ENCODE data around the gene DIPK1B.

DIPK1B gene

DNA sequence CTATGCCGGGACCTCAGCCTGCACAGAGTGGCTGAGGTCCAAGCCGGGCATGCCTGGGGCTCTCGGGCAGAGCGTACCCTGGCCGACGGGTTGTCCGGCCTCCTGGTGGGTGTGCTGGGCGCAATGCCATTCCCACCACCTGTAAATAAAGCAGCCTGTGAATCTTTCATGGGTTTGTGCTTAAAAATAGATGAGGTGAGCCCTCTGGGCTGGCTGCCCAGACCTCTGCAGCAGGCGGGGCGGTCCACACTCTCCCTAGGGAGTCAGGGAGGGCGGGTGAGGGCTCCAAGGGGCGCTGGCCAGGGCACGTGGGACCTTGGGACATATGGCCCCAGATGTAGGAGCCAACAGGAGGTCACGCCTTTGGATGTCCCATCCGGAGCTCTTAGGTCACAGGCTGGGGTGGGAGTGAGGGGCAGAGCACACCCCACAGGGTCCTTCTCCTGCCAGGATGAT, 21.5 kb upstream of the DIPK1B start:
- no peak overlapping the region for H3K4me3 ChIP-seq (ENCODE audit: low read depth in 1 of 2, low read length in 2 of 2)
- H3K4me1 ChIP-seq (ENCODE audit: insufficient read depth, low read length) = peaks cover 31% of the 10 kb centered on the region
- H3K36me3 ChIP-seq (ENCODE audit: insufficient read depth, low read length) = no peaks in the 10 kb centered on the region
- H3K9ac ChIP-seq (ENCODE audit: low read length) = no peak overlapping the region
- H3K9me3 ChIP-seq (ENCODE audit: low read length) = no peaks in the 10 kb centered on the region
- H3K27ac ChIP-seq (ENCODE audit: low read depth, low read length) = no peak overlapping the region
- no peaks in the 10 kb centered on the region for H3K27me3 ChIP-seq (ENCODE audit: control insufficient read depth in 1 of 2, insufficient read depth in 2 of 2, low read length in 2 of 2)

DNA sequence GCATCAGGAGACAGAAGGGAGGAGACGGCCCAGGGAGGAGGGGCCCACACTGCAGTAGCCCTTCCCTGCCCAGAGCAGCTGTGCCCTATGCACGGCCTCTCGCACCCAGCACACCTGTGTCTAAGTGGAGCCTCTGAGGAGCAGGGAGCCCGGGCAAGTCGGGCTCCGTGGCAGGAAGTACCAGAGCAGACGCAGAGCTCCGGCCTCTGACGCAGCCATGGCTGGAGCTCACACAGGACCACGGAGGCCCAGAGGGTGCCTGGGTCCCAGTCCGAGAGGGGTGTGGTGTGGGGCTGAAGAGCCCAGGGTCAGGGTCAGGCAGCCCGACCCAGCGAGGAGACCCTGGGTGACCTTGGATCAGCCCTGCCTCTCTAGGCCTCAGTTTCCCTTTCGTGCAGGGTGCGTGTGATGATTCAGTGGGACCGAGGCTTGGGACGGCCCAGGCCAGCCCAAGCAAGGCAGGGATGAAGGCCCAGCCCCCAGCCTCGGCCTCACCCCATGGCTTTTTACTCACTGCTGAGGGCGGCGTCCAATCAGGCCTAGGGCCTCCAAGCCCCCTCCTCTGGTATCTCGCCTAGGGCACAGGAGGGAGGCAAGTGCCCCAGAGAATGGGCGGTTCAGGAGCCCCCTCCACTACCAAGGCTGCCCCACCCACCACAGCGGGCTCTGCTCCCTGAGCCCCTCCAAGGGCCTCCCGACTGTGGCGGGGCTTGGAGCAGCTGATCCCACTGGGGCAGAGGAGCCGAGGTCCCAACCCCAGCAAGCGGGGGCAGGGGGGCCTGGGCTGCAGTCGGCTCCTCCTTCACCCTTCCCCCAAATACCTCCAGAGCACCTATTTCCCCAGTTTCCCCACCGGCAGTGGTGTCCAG, 20.8 kb upstream of the DIPK1B start:
- no peaks in the 10 kb centered on the region for H3K27me3 ChIP-seq (ENCODE audit: control insufficient read depth in 1 of 2, insufficient read depth in 2 of 2, low read length in 2 of 2)
- H3K36me3 ChIP-seq (ENCODE audit: insufficient read depth, low read length) = no peaks in the 10 kb centered on the region
- H3K27ac ChIP-seq (ENCODE audit: low read depth, low read length) = no peak overlapping the region
- H3K4me1 ChIP-seq (ENCODE audit: insufficient read depth, low read length) = peaks cover 25% of the 10 kb centered on the region
- H3K9me3 ChIP-seq (ENCODE audit: low read length) = no peaks in the 10 kb centered on the region
- H3K4me3 ChIP-seq (ENCODE audit: low read depth in 1 of 2, low read length in 2 of 2) = no peak overlapping the region
- H3K9ac ChIP-seq (ENCODE audit: low read length) = no peak overlapping the region

DNA sequence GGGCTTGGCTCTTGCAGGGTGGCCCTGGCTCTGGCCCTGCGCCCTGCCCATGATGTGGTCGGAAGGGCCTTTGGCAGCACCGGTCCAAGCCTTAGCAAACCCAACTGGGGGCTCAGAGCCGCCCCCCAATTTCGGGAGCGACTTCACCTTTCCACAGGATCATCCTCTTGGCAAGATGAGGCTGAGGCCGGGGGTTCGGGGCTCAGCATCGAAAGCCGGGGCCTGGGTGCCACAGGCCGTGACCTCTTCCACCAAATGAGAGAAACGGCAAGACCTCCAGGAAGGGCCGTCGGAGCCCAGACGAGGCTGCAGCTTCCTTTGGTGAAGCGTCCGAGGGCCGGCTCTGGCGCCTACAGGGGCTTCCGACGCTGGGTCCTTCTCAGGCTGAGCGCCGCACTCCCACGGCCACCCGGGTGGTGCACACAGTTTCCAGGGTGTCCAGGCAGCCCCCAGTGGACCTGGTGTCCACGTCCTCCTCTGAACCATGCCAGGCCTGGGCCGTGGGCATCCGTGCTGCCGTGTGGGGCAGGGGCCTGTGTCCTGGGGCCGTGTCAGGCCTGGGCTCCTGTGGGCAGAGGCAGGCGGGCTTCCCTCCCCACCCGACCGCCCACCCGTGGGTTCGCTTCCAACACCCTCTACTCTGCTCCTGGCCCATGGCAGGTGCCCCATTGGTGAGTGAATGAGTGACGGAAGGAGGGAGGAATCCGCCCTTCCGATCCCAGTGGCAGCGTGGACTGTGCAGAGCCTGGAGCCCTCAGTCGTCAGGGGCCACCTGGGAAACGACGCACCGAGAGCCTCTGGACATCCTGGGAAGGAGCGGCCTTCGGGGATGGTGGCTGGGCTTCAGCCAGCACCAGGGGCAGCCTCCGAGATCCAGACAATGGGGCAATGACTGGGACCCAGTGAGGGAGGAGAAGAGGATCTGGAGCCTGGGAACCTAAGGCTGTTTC, 19.9 kb upstream of the DIPK1B start:
- no peak overlapping the region for H3K27ac ChIP-seq (ENCODE audit: low read depth, low read length)
- H3K4me3 ChIP-seq (ENCODE audit: low read depth in 1 of 2, low read length in 2 of 2) = no peak overlapping the region
- no peak overlapping the region for H3K9ac ChIP-seq (ENCODE audit: low read length)
- no peaks in the 10 kb centered on the region for H3K27me3 ChIP-seq (ENCODE audit: control insufficient read depth in 1 of 2, insufficient read depth in 2 of 2, low read length in 2 of 2)
- peaks cover 25% of the 10 kb centered on the region for H3K4me1 ChIP-seq (ENCODE audit: insufficient read depth, low read length)
- no peaks in the 10 kb centered on the region for H3K9me3 ChIP-seq (ENCODE audit: low read length)
- no peaks in the 10 kb centered on the region for H3K36me3 ChIP-seq (ENCODE audit: insufficient read depth, low read length)

DNA sequence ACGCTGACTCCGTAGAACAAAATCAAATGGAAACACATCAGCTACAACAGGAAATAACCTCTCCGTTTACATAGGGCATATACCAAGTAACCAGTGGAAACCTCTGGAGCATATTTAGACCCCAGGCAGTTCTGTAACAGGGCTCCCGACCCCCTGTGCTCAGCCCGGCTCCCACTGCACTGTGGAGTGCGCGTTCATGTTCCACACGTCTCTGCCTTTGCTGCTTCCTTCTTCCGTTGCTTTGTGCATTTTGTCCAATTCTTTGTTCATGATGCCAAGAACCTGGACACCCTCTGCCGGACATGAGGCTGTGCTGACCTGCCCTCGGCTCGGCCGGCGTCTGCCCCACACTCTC, 19.3 kb upstream of the DIPK1B start:
- Histone ChIP-seq H3K9ac (ENCODE audit: low read length) (no peak overlapping the region), H3K36me3 (ENCODE audit: insufficient read depth, low read length) (no peaks in the 10 kb centered on the region), H3K4me3 (ENCODE audit: low read depth in 1 of 2, low read length in 2 of 2) (no peak overlapping the region), H3K4me1 (ENCODE audit: insufficient read depth, low read length) (peaks cover 21% of the 10 kb centered on the region), H3K27me3 (ENCODE audit: control insufficient read depth in 1 of 2, insufficient read depth in 2 of 2, low read length in 2 of 2) (no peaks in the 10 kb centered on the region), H3K9me3 (ENCODE audit: low read length) (no peaks in the 10 kb centered on the region), H3K27ac (ENCODE audit: low read depth, low read length) (no peak overlapping the region)

DNA sequence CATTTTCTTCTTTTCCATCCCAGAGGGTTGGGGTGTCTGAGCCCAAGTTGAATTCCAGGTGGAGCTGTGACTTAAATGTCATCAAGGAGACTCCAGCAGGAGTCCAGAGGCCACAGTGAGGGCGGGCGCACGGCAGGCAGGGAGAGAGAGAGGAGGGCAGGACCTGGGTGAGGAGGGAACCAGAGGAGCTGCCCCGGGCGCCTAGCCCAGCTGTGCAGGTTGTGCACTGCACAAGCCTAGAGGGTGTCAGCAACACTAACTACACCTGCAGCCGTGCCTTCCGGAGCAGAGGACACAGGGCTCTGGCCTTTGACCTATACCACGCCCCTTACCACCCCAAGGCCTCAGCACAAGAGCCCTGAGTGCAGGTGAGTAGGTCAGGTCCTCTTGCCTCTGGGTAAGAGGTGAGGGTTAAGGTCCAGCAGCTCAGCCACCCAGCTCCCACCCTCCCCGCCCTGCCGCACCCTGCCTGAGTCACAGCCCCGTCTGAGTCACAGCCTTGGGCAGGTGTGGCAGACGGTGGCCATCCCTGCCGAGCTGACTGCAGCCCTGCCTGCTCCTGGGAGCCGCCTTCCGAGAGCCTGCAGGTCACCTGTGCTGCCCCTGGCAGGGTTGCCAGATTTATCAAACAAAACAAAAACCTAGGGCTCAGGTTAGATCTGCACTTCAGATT, 18.7 kb upstream of the DIPK1B start:
- Histone ChIP-seq H3K9me3 (ENCODE audit: low read length) (no peaks in the 10 kb centered on the region), H3K27me3 (ENCODE audit: control insufficient read depth in 1 of 2, insufficient read depth in 2 of 2, low read length in 2 of 2) (no peaks in the 10 kb centered on the region), H3K9ac (ENCODE audit: low read length) (no peak overlapping the region), H3K36me3 (ENCODE audit: insufficient read depth, low read length) (no peaks in the 10 kb centered on the region), H3K4me3 (ENCODE audit: low read depth in 1 of 2, low read length in 2 of 2) (no peak overlapping the region), H3K4me1 (ENCODE audit: insufficient read depth, low read length) (peaks cover 19% of the 10 kb centered on the region), H3K27ac (ENCODE audit: low read depth, low read length) (no peak overlapping the region)

DNA sequence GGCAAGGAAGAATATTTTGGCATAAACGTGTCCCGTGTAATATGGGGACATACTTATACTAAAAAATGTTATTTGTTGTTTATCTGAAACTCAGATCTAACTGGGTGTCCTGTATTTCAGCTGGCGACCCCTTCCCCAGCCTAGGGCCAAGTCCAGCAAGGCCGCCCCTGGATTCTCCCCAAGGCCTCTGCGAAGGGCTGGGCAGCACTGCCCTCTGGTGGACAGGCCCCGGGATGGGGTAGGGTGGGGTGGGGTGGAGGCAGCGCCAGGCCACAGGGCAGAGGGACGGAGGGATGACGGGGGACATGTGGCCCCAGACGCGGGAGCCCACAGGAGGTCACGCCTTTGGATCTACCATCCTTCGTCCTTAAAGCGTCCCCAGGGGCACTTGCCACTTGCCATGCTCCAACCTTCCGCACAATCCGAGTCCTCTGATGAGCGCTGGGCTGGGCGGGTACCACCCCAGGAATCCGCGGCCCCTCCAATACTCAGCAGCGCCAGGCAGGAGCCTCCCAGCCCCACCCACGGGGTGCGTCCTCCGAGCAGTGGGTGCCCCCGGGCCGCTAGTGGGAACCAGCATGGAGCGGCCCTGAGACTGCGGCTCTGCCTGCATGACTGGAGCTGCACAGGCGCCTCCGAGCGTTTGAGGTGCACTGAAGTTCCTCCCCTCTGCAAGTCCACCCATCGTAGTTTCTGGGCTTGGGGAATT, 18.1 kb upstream of the DIPK1B start:
- no peak overlapping the region for H3K9ac ChIP-seq (ENCODE audit: low read length)
- no peak overlapping the region for H3K4me3 ChIP-seq (ENCODE audit: low read depth in 1 of 2, low read length in 2 of 2)
- no peaks in the 10 kb centered on the region for H3K9me3 ChIP-seq (ENCODE audit: low read length)
- H3K4me1 ChIP-seq (ENCODE audit: insufficient read depth, low read length) = peaks cover 19% of the 10 kb centered on the region
- H3K27me3 ChIP-seq (ENCODE audit: control insufficient read depth in 1 of 2, insufficient read depth in 2 of 2, low read length in 2 of 2) = no peaks in the 10 kb centered on the region
- H3K36me3 ChIP-seq (ENCODE audit: insufficient read depth, low read length) = no peaks in the 10 kb centered on the region
- H3K27ac ChIP-seq (ENCODE audit: low read depth, low read length) = no peak overlapping the region

DNA sequence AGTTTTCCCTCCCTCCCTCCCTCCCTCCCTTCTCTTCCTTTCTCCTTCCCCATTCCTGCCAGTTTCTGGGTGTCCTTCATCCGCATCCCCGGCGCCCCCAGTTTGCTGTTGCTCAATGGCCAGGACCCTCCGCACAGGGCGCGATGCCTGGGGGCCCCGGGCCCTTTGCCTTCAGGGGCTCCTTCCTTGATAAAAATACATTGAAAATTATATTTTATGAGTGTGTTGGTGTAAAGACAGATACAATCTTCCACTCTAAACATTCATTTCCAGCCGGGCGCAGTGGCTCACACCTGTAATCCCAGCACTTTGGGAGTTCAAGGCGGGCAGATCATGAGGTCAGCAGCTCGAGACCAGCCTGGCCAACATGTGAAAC, 17.5 kb upstream of the DIPK1B start:
- H3K27me3 ChIP-seq (ENCODE audit: control insufficient read depth in 1 of 2, insufficient read depth in 2 of 2, low read length in 2 of 2) = no peaks in the 10 kb centered on the region
- peaks cover 19% of the 10 kb centered on the region for H3K4me1 ChIP-seq (ENCODE audit: insufficient read depth, low read length)
- H3K27ac ChIP-seq (ENCODE audit: low read depth, low read length) = no peak overlapping the region
- H3K9ac ChIP-seq (ENCODE audit: low read length) = no peak overlapping the region
- H3K9me3 ChIP-seq (ENCODE audit: low read length) = no peaks in the 10 kb centered on the region
- no peaks in the 10 kb centered on the region for H3K36me3 ChIP-seq (ENCODE audit: insufficient read depth, low read length)
- H3K4me3 ChIP-seq (ENCODE audit: low read depth in 1 of 2, low read length in 2 of 2) = no peak overlapping the region

DNA sequence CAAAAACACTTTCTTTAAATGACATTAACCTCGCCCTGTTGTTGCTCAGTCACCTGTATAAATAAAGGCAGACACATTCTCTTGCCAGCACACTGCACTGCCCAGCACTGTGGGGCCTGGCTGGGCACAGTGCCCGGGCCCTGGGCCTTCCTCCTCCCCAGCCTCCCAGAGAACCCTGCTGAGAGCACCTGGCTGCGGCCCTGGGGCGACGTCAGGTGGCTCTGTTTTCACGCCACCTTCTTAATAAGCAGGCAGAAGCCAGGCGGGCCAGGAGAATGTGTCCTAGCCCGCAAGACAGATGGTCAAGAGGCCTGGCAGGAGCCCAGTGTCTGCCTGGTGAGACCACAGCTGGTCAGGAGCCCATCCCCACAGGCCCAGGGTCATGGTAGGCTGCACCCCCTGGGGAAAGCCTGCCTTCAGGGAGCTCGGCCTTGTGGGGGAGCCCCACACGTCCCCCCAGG, 16.9 kb upstream of the DIPK1B start:
- Histone ChIP-seq H3K4me3 (ENCODE audit: low read depth in 1 of 2, low read length in 2 of 2) (no peak overlapping the region), H3K27me3 (ENCODE audit: control insufficient read depth in 1 of 2, insufficient read depth in 2 of 2, low read length in 2 of 2) (no peaks in the 10 kb centered on the region), H3K4me1 (ENCODE audit: insufficient read depth, low read length) (peaks cover 13% of the 10 kb centered on the region), H3K9me3 (ENCODE audit: low read length) (no peaks in the 10 kb centered on the region), H3K9ac (ENCODE audit: low read length) (no peak overlapping the region), H3K27ac (ENCODE audit: low read depth, low read length) (no peak overlapping the region), H3K36me3 (ENCODE audit: insufficient read depth, low read length) (no peaks in the 10 kb centered on the region)

DNA sequence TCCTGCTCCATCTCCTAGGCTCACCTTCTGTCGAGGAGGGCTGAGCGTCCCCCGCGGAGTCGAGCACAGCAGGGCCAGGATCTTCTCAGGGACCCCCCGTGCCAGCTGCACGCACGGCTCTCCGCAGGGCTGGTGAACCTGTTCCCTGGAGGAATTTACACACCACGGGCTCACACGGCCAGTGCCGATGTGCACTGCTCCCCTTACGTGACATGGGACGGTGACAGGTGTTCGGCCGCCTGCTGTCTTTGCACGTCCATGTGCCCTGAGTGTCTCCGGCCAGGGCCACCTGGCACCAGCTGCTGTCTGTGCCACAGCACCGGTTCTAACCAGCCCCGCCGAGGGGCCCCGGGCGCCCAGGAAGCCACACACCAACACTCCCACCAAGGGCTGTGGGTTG, 16.4 kb upstream of the DIPK1B start:
- H3K9me3 ChIP-seq (ENCODE audit: low read length) = no peaks in the 10 kb centered on the region
- peaks cover 9% of the 10 kb centered on the region for H3K4me1 ChIP-seq (ENCODE audit: insufficient read depth, low read length)
- no peak overlapping the region for H3K9ac ChIP-seq (ENCODE audit: low read length)
- H3K27me3 ChIP-seq (ENCODE audit: control insufficient read depth in 1 of 2, insufficient read depth in 2 of 2, low read length in 2 of 2) = no peaks in the 10 kb centered on the region
- no peaks in the 10 kb centered on the region for H3K36me3 ChIP-seq (ENCODE audit: insufficient read depth, low read length)
- H3K4me3 ChIP-seq (ENCODE audit: low read depth in 1 of 2, low read length in 2 of 2) = no peak overlapping the region
- H3K27ac ChIP-seq (ENCODE audit: low read depth, low read length) = no peak overlapping the region

DNA sequence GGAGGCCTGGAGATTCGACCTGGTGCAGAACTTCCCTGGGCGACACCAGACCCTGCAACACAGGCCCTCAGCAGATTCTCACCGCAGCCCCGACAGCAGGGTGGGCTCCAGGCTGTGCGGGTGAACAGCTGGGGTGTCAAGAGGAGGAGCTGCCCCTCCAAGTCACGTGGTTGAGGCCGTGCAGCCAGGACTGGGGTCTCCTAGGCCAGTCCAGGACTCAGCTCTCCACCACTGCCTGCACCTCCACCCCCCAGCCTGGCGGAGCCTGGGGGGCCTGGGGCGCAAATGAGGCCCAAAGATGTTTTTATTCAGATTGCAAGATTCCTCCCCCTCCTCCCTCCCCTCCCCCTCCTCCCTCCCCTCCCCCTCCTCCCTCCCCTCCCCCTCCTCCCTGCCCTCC, 15.9 kb upstream of the DIPK1B start:
- Histone ChIP-seq H3K4me1 (ENCODE audit: insufficient read depth, low read length) (peaks cover 5% of the 10 kb centered on the region), H3K27ac (ENCODE audit: low read depth, low read length) (no peak overlapping the region), H3K9me3 (ENCODE audit: low read length) (no peaks in the 10 kb centered on the region)

More for the DNA sequence above, 15.9 kb upstream of the DIPK1B start:
- H3K9ac ChIP-seq (ENCODE audit: low read length) = no peak overlapping the region
- H3K36me3 ChIP-seq (ENCODE audit: insufficient read depth, low read length) = no peaks in the 10 kb centered on the region
- H3K27me3 ChIP-seq (ENCODE audit: control insufficient read depth in 1 of 2, insufficient read depth in 2 of 2, low read length in 2 of 2) = no peaks in the 10 kb centered on the region
- no peak overlapping the region for H3K4me3 ChIP-seq (ENCODE audit: low read depth in 1 of 2, low read length in 2 of 2)
